DMS79 treated with DMSO at 0.1 percent for 48 hours (cell line): Measurements from ENCODE around the gene TAX1BP1.
A peak's percentile ranks its signal among the peaks of the same experiment; 100 is the strongest.

Experiments used
- DNase-seq: peaks from one replicate; lab custom pipeline; 2025; lab: John Stamatoyannopoulos, UW

TAX1BP1 gene

DNA sequence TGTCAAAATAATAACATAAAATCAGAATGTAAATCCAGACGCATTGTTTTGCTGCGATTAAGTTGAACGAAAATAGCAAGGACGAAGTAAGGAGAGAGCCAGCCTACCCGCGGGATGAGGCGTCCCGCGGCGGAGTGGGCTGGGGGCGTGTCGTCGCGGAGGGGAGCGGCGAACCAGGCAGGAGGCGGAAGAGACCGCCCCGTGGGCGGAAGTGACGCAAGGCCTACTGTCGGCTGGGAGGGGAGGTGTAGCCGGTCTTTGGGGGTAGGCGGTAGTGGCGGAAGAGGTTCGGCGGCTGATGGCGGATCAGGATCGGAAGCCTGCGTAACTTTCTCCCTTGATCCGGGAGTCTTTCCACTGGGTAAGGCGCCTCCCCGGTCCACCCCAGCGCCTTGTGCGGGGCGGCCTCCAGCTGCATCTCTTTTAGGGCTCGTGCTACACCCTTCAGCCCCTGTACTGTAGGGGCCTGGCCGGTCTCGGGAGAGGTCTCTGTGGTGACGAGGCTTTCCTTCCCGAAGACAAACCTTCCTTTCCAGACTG lies at the start of gene TAX1BP1:
TSS of gene TAX1BP1 (plus strand) at position 254 of the 540 bp plus-strand sequence. CDS start 8,363 bp downstream, outside the sequence.
- peak; percentile 93 for DNase-seq

- no peak for DNase-seq
Observed at GRCh38 chr7:27690649-27691048, 49.3 kb upstream of the TAX1BP1 start.

DNA sequence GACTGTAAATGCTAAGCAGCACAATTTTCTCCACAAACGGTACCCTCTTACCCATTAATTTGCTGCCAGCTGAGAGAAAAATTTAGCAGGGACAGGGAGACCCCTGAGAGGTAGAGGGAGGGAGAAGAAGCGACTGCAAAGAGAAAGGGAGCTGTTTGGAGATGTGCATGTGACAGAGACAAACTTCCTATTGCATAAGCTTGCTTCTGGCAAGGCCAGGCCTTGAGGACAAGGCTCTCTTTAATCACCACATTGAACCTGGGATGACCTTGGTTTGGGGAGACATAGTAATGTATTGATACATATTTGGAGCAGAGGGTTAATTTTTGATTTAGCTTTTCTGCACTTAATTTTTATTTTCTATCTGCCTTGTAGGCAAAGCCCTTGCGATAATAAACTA lies 46.2 kb upstream of the TAX1BP1 start:
- DNase-seq: no peak

DNA sequence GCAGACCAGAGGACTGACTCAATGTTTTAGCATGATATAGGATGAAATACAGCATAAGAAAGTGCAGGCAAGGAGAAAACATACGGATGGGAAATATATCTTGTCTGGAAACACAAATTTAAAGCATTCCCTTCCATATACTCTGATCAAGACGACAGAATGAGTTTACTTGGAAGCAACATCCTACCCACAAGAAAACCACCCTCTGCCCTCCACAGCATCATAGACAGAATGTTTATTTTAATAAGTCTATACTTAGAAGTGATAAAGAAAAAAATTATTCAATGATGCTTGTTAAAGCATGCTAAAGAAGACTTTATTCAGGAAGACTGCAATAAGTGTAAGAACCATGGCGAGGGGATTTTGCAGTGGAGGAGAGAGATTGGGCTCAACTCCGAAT lies 44.9 kb upstream of the TAX1BP1 start:
- DNase-seq: no peak

DNA sequence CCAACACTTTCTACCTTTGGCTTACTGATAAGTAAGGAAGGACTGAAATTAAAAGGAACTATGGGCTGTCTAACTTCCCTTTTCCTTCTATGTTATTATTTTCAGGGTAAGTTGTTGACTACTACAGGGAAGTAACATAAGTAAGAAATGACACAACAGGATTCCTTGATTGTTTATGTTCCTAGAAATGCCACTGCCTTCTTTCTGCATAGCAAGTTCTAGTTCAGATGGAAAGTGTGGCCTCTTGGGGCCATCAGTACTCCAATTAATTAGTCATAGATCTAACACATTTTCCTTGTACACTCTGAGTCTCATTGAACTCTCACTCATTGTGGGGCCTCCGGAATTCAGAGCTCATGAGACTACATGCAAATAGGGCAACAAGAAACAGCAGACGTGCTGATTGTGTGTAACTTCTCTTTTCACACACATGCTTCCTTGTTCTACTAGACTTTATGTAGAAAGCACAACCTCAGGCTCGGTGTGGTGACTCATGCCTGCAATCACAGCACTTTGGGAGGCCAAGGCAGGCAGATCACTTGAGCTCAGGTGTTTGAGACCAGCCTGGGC lies 42.0 kb upstream of the TAX1BP1 start:
- DNase-seq: no peak

DNA sequence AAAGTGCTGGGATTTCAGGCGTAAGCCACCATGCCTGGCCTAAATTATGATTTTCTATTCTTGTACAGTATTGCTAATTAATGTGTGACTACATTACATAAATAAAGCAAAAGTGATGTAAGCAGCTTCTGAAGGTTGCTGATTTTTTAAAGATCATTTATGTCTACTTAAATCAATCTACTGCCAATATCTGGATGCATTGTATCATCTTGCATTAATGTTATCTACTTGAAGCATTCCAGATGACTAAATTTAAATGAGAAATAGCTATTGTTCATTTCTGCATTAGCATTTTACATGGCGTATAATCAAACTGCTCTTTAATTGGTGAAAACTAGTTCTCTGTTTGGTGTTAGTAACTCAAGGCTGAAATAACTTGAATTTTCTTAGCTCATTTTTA lies 40.2 kb upstream of the TAX1BP1 start:
- DNase-seq: no peak

DNA sequence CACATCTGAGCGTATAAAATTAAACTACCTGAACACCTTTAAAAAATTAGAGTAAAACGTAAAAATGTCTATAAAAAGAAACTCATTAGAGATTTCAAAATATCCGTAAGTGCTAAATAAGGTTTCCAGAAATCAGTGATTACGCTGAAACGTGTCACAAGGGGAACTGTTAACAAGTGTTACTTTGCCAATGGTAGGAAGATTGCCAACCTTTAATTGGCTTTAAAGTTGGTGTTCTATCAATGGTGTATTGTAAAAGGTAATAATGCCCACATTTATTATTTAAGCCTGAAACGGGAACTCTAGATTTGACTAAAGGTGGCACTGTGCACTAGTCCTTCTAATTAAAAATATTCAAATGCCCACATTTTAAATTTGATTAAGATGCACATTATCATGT lies 39.5 kb upstream of the TAX1BP1 start:
- no peak for DNase-seq

DNA sequence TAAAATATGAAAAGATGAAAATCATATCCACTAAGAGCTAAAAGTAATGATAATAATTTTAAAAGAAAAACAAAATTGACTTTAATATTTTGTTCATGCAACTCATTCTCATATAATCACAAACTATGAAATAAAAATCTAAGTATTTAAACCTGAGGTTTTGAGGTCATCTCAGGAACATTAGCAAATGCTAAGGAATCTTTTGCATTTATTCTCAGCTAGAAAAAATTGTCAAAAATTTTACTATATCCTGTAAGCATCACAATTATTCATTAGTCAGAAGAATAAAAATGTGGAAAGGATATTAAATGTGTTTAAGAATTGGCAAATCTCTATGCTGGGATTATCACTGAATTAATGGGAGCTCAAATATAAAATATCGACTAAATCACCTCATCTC lies 36.8 kb upstream of the TAX1BP1 start:
- no peak for DNase-seq

GRCh38 chr7:27704422-27705199 lies 35.4 kb upstream of the TAX1BP1 start:
- DNase-seq: no peak

DNA sequence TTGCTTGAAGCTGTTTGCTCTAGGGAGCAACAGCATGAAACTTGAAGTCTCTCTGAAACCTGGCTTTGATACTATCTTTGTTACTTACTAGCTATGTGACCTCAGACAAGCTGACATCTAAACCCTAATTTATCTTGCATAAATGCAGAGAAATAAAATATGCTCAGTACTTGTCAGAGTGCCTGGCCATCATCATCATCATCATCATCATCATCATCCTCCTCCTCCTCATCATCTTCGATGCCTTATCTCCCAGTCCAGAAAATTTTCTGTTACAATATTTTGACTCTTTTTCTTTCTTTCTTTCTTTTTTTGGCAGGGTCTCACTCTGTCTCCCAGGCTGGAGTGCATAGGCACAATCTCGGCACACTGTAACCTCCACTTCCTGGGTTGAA lies 34.8 kb upstream of the TAX1BP1 start:
- no peak for DNase-seq

- DNase-seq: no peak
Observed at GRCh38 chr7:27708485-27708884, 31.5 kb upstream of the TAX1BP1 start.

- no peak for DNase-seq
Observed at GRCh38 chr7:27709137-27710075, 30.6 kb upstream of the TAX1BP1 start.

- DNase-seq: no peak
Observed at GRCh38 chr7:27712217-27712616, 27.7 kb upstream of the TAX1BP1 start.

DNA sequence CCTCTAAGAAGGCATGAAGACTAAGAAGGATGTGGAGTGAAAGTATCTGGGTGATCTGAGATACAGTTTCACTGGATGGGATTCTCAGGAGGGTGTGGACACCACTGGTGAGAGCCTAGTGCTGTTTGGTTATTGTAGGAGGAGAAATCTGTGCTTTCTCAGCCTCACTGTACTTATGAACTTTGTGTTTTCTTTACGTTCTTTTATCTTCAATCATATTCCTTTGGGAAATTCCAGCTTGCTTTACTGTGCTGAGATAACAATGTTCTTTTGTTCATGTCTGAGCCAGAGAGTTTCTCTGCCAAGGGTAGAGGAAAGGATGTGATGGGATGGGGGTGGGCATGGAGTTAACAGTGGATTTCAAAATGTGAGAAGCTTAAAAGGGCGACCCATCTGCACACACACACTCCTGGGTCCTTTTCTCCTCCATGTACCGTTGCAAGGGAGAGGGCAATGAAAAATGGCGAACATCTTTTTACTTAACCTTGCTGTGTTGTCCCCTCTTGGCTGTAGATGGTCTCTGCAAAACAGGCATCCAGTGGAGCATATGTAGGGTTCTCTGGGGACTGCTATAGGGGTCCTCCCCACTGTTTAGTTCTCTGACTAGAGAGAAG lies 25.0 kb upstream of the TAX1BP1 start:
- no peak for DNase-seq

DNA sequence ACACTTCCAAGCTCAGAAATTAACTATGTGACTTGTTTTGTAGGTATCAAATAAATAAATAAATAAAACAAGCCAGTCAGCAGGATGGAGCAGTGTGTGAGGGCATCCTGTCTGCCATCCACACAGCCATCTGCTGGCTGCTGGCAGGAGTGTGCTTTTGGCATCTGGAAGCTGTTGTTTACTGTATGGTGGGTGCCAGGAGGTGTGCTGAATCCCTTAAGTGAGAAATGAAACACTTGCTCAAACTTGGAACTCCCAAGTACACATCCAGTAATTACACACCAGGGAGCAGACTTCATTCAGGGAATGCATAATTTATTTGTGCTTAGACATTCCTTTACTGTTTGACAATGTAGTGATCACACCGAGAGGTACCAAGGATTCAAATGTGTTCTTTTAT lies 16.9 kb upstream of the TAX1BP1 start:
- DNase-seq: peak; percentile 17

DNA sequence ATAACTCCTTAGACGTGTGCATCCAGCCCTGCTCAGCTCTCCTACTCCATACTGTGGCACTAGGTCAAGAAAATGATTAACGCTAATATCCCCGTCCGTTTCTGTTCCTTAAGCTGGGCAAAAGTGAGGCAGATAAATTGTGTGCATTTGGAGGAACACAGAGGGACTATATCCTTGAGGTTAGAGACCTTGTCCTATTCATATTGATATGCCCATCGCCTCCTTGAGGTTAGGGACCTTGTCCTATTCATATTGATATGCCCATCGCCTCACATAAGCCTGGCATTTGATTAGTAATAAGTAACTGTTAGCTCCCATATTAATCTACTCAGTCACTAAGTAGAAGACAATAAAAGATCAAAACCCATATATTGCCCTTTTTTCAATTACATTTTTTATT lies 12.9 kb upstream of the TAX1BP1 start:
- no peak for DNase-seq

DNA sequence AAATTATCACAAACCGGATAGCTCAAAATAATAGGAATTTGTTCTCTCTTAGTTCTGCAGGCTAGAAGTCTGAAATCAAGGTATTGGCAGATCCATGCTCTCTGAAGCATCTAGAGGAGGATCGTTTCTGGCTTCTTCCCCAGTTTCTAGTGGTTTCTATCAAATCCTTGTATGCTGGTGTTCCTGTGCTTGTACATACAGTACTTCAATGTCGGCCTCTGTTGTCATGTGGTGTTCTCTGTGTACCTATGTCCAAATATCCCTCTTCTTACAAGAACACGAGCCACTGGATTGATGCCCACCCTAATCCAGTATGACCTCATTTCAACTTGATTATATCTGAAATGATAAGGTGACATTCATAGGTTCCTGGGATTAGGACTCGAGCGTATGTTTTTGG lies 9.8 kb upstream of the TAX1BP1 start:
- no peak for DNase-seq

DNA sequence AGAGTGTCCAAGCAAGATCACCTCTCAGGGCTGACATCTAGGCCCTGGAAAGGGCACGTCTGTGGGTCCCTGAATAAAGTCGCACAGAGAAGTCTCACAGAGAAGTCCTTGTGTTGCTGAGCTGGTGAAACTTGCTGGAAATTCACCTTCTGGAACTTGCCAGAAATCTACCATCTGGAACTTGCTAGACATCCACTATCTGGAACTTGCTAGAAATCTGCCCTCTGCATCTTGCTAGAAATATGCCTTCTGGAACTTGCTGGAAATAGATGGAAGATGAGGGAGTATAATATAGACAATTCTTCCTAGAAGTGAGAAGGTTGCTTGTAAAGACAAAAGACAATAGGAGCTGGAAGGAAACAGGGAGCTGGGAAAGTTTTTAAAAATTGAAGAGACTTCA lies 5.4 kb upstream of the TAX1BP1 start:
- no peak for DNase-seq

DNA sequence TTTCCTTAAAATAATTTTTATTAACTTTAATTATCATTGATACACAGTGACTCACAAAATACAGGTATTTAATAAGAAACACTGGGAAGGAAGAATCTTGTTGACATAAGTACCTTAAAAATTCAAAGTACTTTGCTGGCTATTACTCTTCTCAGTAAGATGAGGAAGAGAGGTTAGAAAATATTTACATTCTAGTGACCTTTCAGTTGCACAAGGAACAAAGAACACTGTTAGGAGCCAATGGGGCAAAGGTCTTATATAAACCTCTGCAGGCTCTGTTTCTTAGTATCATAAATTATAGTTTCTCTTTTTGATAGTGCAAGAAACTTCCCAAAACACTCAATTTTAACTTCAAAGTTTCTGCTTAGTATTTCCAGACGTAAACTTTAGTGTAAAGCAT lies 4.8 kb upstream of the TAX1BP1 start:
- no peak for DNase-seq

DNA sequence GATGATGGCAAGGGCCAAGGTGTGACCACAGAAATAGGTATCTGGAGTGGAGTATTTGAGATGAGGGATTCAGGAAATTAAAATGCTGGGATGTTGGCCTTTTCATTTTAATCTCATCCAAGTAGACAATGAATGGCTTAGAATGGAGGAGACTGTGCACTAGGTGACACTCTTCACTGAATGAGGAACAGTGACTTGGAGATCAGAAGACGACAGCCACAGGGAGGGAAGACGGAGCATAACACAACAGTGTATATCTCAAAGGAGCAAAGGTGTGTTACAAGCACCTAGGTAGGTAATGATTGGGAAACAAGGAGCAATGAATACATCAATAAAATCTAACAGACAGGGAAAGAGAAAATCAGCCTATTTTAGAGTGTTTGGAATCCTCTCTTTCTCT lies 4.1 kb upstream of the TAX1BP1 start:
- no peak for DNase-seq

- no peak for DNase-seq
Observed at GRCh38 chr7:27737178-27737577, 2.8 kb upstream of the TAX1BP1 start.

DNA sequence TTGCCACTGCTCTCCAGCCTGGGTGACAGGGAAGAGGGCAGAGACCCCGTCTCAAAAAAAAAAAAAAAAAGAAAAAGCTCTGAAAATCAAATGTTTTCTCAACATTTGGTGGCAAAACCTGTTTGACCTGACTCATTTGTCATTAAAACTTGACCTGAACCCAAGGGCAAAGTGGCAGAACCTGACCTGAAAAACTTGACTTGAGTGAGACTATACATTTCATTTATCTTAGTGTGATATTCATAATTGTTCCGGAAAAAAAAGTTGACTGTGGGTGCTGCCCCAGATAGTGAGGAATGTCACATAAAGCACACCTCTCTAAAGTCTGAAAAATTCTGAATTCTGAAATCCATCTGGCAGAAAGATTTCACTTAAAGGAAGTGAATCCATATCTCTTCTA lies 2.3 kb upstream of the TAX1BP1 start:
- DNase-seq: no peak
